ENCODE measurements around the gene TRIM34. TPM values are rescaled to one million over a fixed set of nuclear protein-coding genes. Genes with fewer than 3 reads are reported as not detected.

TRIM34 gene
- total and polyA plus RNA-seq, 2 of the 4 experiments (the other 2 are of a cell fraction): 6.1 to 8.6 TPM

DNA sequence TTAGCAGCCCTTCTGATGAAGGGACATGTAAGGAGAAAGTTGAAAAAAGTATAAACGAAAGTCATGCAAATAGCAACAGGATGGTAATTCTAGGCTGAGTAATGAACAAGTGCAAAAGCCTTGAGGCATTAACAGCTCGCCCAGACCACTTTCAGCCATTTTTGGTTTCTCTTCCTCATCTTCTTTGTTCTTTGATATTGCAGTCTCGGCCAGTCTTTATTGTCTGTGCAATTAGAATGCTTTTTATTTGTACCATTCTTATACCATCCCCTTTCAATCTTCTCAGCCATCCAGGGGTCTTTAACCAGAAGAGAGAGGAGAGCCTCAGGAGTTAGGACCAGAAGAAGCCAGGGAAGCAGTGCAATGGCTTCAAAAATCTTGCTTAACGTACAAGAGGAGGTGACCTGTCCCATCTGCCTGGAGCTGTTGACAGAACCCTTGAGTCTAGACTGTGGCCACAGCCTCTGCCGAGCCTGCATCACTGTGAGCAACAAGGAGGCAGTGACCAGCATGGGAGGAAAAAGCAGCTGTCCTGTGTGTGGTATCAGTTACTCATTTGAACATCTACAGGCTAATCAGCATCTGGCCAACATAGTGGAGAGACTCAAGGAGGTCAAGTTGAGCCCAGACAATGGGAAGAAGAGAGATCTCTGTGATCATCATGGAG, 7.3 kb downstream of the TRIM34 start:
- ATAC-seq (ENCODE audit: low read depth) (no peak), DNase-seq (no peak)
- Histone ChIP-seq H3K23ac (ENCODE audit: low read depth, low read length) (no peak overlapping the region), H4K8ac (ENCODE audit: low read depth in 2 of 2, low read length in 2 of 2) (no peak overlapping the region), H3K9me1 (ENCODE audit: insufficient read depth, low read length) (no peaks in the 10 kb centered on the region; the same call in 1 of the 2 replicates), H3K4me1 (ENCODE audit: control insufficient read depth, insufficient read depth, low read length) (no peaks in the 10 kb centered on the region), H2BK20ac (ENCODE audit: low read depth, low read length) (no peak overlapping the region), H3K18ac (ENCODE audit: low read depth, low read length) (no peak overlapping the region), H3K4me3 (ENCODE audit: insufficient read depth, low read depth, low read length) (no peak overlapping the region), H3K9me3 (ENCODE audit: control insufficient read depth, insufficient read depth, low read length) (no peaks in the 10 kb centered on the region), H2AK9ac (replicated peaks; ENCODE audit: low read depth, low read length, poor library complexity) (no peak overlapping the region), H4K5ac (ENCODE audit: low read depth, low read length) (no peak overlapping the region), H4K20me1 (ENCODE audit: insufficient read depth, low read length) (no peaks in the 10 kb centered on the region), H2BK120ac (ENCODE audit: low read depth, low read length) (no peak overlapping the region), H3K4ac (ENCODE audit: low read depth, low read length) (no peak overlapping the region), H3K9ac (ENCODE audit: low read depth, low read length) (no peak overlapping the region), H3K27ac (ENCODE audit: insufficient read depth, low read length) (no peak overlapping the region), H3K4me2 (ENCODE audit: low read depth, low read length) (no peak overlapping the region), H2BK5ac (ENCODE audit: low read depth, low read length, poor library complexity, severe bottlenecking) (no peak overlapping the region), H3K36me3 (ENCODE audit: control insufficient read depth, insufficient read depth, low read length) (peaks cover 7% of the 10 kb centered on the region), H2BK15ac (ENCODE audit: low read depth, low read length) (no peak overlapping the region), H3K56ac (ENCODE audit: extremely low read depth, insufficient read depth, low read length) (no peak overlapping the region), H3K79me1 (ENCODE audit: low read depth in 1 of 2, low read length in 2 of 2) (no peaks in the 10 kb centered on the region; a peak in 1 of 4 replicates), H2AFZ (replicated peaks; ENCODE audit: low read length, poor library complexity) (no peak overlapping the region), H2AK5ac (ENCODE audit: low read depth, low read length) (no peak overlapping the region), H4K91ac (ENCODE audit: insufficient read depth, low read depth, low read length) (no peak overlapping the region), H3K27me3 (ENCODE audit: control insufficient read depth, insufficient read depth, low read length) (no peaks in the 10 kb centered on the region), H3K14ac (replicated peaks; ENCODE audit: low read depth, low read length) (no peak overlapping the region)
- intact Hi-C loops (cut with micrococcal nuclease) (no loop called here), dilution Hi-C loops (cut with HindIII; ENCODE audit: low sequenced_read_pairs, unreplicated experiment) (no loop called here), in situ Hi-C loops (cut with MboI; ENCODE audit: low sequenced_read_pairs) (no loop called here)
- ChIA-PET POLR2A (ENCODE audit: unreplicated experiment) (no interaction called here), CTCF (interaction anchor here (0.6 kb wide), 1 partner anchor 893 kb away, joined by 4 read pairs; no protein-coding TSS in a partner anchor)
- no CpG with 5 or more reads among the region's 5 CpGs for WGBS, 2 experiments (ENCODE audit: extremely low coverage in 2 of 2, insufficient read length in 1 of 2)
- no peak for TF ChIP-seq RFX5 (IDR thresholded peaks at IDR 0.05; ENCODE audit: low read depth, low read length)
- TF ChIP-seq CEBPB (IDR thresholded peaks at IDR 0.05; ENCODE audit: low read depth, low read length): no peak
- no peak for TF ChIP-seq CHD1 (IDR thresholded peaks at IDR 0.05; ENCODE audit: low read depth, low read length)
- no peak for TF ChIP-seq NFE2L2 (IDR thresholded peaks at IDR 0.05; ENCODE audit: low read depth, low read length)
- TF ChIP-seq FOS (IDR thresholded peaks at IDR 0.05; ENCODE audit: low read depth, low read length): no peak
- TF ChIP-seq SMC3 (IDR thresholded peaks at IDR 0.05; ENCODE audit: low read depth, low read length): no peak
- no peak for TF ChIP-seq MXI1 (IDR thresholded peaks at IDR 0.05; ENCODE audit: borderline replicate concordance, low read depth, low read length)
- no peak for TF ChIP-seq MAFK (IDR thresholded peaks at IDR 0.05; ENCODE audit: low read depth, low read length)
- no TSS peak for BruUV-seq (replicated peaks)
